Neuronal stem cell (in vitro differentiated cells): ENCODE measurements around the gene PPIAL4G.
"Not testable (repeated sequence)": the region's sequence is repeated elsewhere in the genome, so short reads cannot be mapped to it uniquely, and the experiment has no call there.

Source experiments
- DNase-seq: peaks from one replicate; pipeline ENCODE4 v3.0.0-alpha.2; 2013; ENCODE audit warnings: low spot score
- H2AFZ ChIP-seq: one replicate; pipeline ENCODE4 v1.6.1; 2013; ENCODE audit warnings: mild to moderate bottlenecking, low read length, inconsistent platforms
- H2AK5ac ChIP-seq: 2 replicates; pipeline ENCODE4 v1.6.1; 2013; ENCODE audit warnings: low read depth, mild to moderate bottlenecking, inconsistent platforms, low read length, moderate library complexity, mixed read lengths
- H2BK120ac ChIP-seq: 2 replicates; pipeline ENCODE4 v1.6.1; 2013; ENCODE audit warnings: low read depth, mild to moderate bottlenecking, inconsistent platforms, low read length, moderate library complexity, mixed read lengths
- H2BK12ac ChIP-seq: one replicate; pipeline ENCODE4 v1.6.1; 2013; ENCODE audit warnings: low read length, inconsistent platforms
- H2BK15ac ChIP-seq: 2 replicates; pipeline ENCODE4 v1.6.1; 2013; ENCODE audit warnings: mild to moderate bottlenecking, low read length, inconsistent platforms, mixed read lengths
- H2BK5ac ChIP-seq: one replicate; pipeline ENCODE4 v1.6.1; 2013; ENCODE audit warnings: inconsistent platforms, mild to moderate bottlenecking, low read length, moderate library complexity
- H3K14ac ChIP-seq: one replicate; pipeline ENCODE4 v1.6.1; 2013; ENCODE audit warnings: low read length, inconsistent platforms
- H3K18ac ChIP-seq: 2 replicates; pipeline ENCODE4 v1.6.1; 2013; ENCODE audit warnings: low read length, inconsistent platforms
- H3K23ac ChIP-seq: 2 replicates; pipeline ENCODE4 v1.6.1; 2013; ENCODE audit warnings: low read depth, mild to moderate bottlenecking, mixed read lengths, low read length, inconsistent platforms; ENCODE audit not compliant: poor library complexity
- H3K27ac ChIP-seq: replicated peaks from 3 replicates; pipeline ENCODE4 v1.5.1; 2013; ENCODE audit warnings: low read length, inconsistent platforms
- H3K27me3 ChIP-seq, 3 experiments: 2 replicates each; pipeline ENCODE4 v1.6.1; 2013; ENCODE audit warnings: low read length in 3 of 3, mild to moderate bottlenecking in 2 of 3, inconsistent platforms in 1 of 3, low read depth in 1 of 3, mixed read lengths in 1 of 3, moderate library complexity in 1 of 3; ENCODE audit not compliant: control insufficient read depth in 3 of 3, insufficient read depth in 3 of 3
- H3K36me3 ChIP-seq, 2 donors: replicated peaks in 1 of 2; 2 replicates each; pipeline ENCODE4 v1.6.1; 2013; ENCODE audit warnings: low read length in 2 of 2; ENCODE audit not compliant: control insufficient read depth in 2 of 2, insufficient read depth in 2 of 2
- H3K4ac ChIP-seq: 2 replicates; pipeline ENCODE4 v1.6.1; 2013; ENCODE audit warnings: inconsistent platforms, mild to moderate bottlenecking, low read length, moderate library complexity
- H3K4me1 ChIP-seq, 2 donors: 1 replicate in 1 of 2; 2 replicates in 1 of 2; pipeline ENCODE4 v1.6.1; 2013; ENCODE audit warnings: low read length in 2 of 2, low read depth in 1 of 2; ENCODE audit not compliant: control insufficient read depth in 2 of 2, insufficient read depth in 1 of 2
- H3K4me2 ChIP-seq: one replicate; pipeline ENCODE4 v1.6.1; 2013; ENCODE audit warnings: mild to moderate bottlenecking, low read length, inconsistent platforms; ENCODE audit not compliant: insufficient read depth, poor library complexity, severe bottlenecking
- H3K4me3 ChIP-seq, 2 donors: 2 replicates each; pipeline ENCODE4 v1.5.1; 2013; ENCODE audit warnings: low read length in 2 of 2, mild to moderate bottlenecking in 2 of 2, inconsistent platforms in 1 of 2, moderate library complexity in 1 of 2
- H3K79me1 ChIP-seq: one replicate; pipeline ENCODE4 v1.6.1; 2013; ENCODE audit warnings: low read depth, mild to moderate bottlenecking, inconsistent platforms, low read length, moderate library complexity
- H3K9ac ChIP-seq: one replicate; pipeline ENCODE4 v1.6.1; 2013; ENCODE audit warnings: mild to moderate bottlenecking, low read depth, low read length, inconsistent platforms; ENCODE audit not compliant: poor library complexity
- H3K9me3 ChIP-seq, 2 donors: replicated peaks in 1 of 2; 2 replicates each; pipeline versions ENCODE3 to v1.6.1; 2013; ENCODE audit warnings: low read length in 2 of 2, mild to moderate bottlenecking in 2 of 2, inconsistent platforms in 1 of 2, low read depth in 1 of 2, mixed read lengths in 1 of 2, moderate library complexity in 1 of 2; ENCODE audit not compliant: control insufficient read depth in 2 of 2, insufficient read depth in 1 of 2
- H4K8ac ChIP-seq: one replicate; pipeline ENCODE4 v1.6.1; 2013; ENCODE audit warnings: low read depth, mild to moderate bottlenecking, inconsistent platforms, low read length, moderate library complexity
- H4K91ac ChIP-seq: one replicate; pipeline ENCODE4 v1.6.1; 2013; ENCODE audit warnings: low read length, low read depth, mild to moderate bottlenecking, inconsistent platforms; ENCODE audit not compliant: poor library complexity
- WGBS, 2 donors: extraction: QIAGEN DNeasy Blood & Tissue Kit; methylation state at CpG; one replicate each; pipeline ENCODE4 v1.1.7; 2013; ENCODE audit warnings: missing lambda C conversion rate in 2 of 2, mixed read lengths in 1 of 2; ENCODE audit not compliant: insufficient read length in 2 of 2, insufficient replicate concordance in 1 of 2; ENCODE audit errors: extremely low coverage in 2 of 2; 5-methylcytosine and 5-hydroxymethylcytosine counted together

PPIAL4G gene

DNA sequence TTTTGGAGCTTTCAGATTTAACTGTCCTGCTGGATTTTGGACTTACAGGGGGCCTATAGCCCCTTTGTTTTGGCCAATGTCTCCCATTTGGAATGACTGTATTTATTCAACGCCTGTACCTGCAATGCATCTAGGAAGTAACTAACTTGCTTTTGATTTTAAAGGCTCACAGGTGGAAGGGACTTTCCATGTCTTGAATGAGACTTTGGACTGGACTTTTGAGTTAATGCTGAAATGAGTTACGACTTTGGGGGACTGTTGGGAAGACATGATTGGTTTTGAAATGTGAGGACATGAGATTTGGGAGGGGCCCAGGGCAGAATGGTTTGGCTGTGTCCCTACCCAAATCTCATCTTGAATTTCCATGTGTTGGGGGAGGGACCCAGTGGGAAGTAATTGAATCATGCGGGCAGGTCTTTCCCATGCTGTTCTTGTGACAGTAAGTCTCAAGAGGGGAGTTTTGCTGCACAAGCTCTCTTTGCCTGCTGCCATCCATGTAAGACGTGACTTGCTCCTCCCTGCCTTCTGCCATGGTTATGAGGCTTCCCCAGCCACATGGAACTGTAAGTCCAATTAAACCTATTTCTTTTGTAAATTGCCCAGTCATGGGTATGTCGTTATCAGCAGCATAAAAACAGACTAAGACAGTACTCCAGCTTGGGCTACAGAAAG, 43.3 kb downstream of the PPIAL4G start:
- not testable (repeated sequence) for H2BK5ac ChIP-seq, H3K36me3 ChIP-seq, H3K27me3 ChIP-seq, H2AK5ac ChIP-seq, H3K18ac ChIP-seq, H3K4me3 ChIP-seq, H3K9ac ChIP-seq, H3K4ac ChIP-seq, H4K8ac ChIP-seq, H2AFZ ChIP-seq, H4K91ac ChIP-seq, H2BK15ac ChIP-seq, H3K23ac ChIP-seq, DNase-seq, H3K4me2 ChIP-seq, H3K79me1 ChIP-seq, H3K14ac ChIP-seq, H2BK12ac ChIP-seq, H3K27ac ChIP-seq, H3K9me3 ChIP-seq, H3K4me1 ChIP-seq, H2BK120ac ChIP-seq
- no CpG with 5 or more reads among the region's 5 CpGs for WGBS, 2 donors

GRCh38 chr1:148435406-148435805, 47.7 kb downstream of the PPIAL4G start:
- Histone ChIP-seq H3K18ac (no peak overlapping the region), H3K36me3 (peaks cover 0 to 12% of the 10 kb centered on the region in 2 donors), H3K4ac (no peak overlapping the region), H2BK120ac (no peak overlapping the region), H3K9me3 (no peaks in the 10 kb centered on the region), H4K8ac (no peak overlapping the region), H2BK12ac (no peak overlapping the region), H2BK15ac (no peak overlapping the region), H2AFZ (no peak overlapping the region), H2AK5ac (no peak overlapping the region), H3K4me2 (no peak overlapping the region), H4K91ac (no peak overlapping the region), H3K79me1 (peaks cover 2% of the 10 kb centered on the region), H3K23ac (no peak overlapping the region), H3K27ac (no peak overlapping the region), H3K27me3 (no peaks in the 10 kb centered on the region), H3K4me1 (peaks cover 0 to 1% of the 10 kb centered on the region in 2 donors), H3K4me3 (no peak overlapping the region), H3K14ac (no peak overlapping the region), H3K9ac (no peak overlapping the region), H2BK5ac (no peak overlapping the region)
- DNase-seq: no peak
- no CpG with 5 or more reads among the region's 4 CpGs for WGBS, 2 donors

DNA sequence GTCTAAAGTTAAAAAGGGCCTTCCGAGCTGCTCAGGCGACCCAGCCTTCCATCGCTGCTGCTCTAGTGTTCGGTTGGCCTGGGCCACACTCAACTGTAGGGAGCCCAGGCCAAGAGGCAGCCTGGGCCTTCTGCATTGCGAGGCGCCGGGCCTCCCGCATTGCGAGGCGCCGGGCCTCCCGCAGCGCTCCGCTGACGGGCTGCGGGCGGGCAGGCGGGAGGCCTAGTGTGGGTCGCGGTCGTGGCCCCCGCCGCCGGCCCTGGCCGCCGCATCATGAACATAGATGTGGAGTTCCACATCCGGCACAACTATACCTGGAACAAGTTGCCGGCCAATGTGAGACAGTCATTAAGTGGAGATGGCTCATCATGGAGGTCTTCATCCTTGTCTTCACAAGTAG, 48.3 kb downstream of the PPIAL4G start:
- no peak overlapping the region for H2AFZ ChIP-seq
- no peak overlapping the region for H3K4me3 ChIP-seq
- H3K4me2 ChIP-seq: no peak overlapping the region
- H3K23ac ChIP-seq: no peak overlapping the region
- no CpG with 5 or more reads among the region's 28 CpGs for WGBS, 2 donors
- DNase-seq: no peak
- H3K79me1 ChIP-seq: peaks cover 2% of the 10 kb centered on the region
- no peak overlapping the region for H2AK5ac ChIP-seq
- H3K9ac ChIP-seq: no peak overlapping the region
- no peak overlapping the region for H3K27ac ChIP-seq
- no peak overlapping the region for H2BK15ac ChIP-seq
- H3K4me1 ChIP-seq: peaks cover 0 to 1% of the 10 kb centered on the region in 2 donors
- H2BK12ac ChIP-seq: no peak overlapping the region
- H3K14ac ChIP-seq: no peak overlapping the region
- no peak overlapping the region for H4K8ac ChIP-seq
- no peak overlapping the region for H3K4ac ChIP-seq
- H2BK120ac ChIP-seq: no peak overlapping the region
- no peaks in the 10 kb centered on the region for H3K27me3 ChIP-seq
- no peak overlapping the region for H3K18ac ChIP-seq
- no peaks in the 10 kb centered on the region for H3K9me3 ChIP-seq
- H3K36me3 ChIP-seq: peaks cover 0 to 12% of the 10 kb centered on the region in 2 donors
- no peak overlapping the region for H4K91ac ChIP-seq
- no peak overlapping the region for H2BK5ac ChIP-seq

DNA sequence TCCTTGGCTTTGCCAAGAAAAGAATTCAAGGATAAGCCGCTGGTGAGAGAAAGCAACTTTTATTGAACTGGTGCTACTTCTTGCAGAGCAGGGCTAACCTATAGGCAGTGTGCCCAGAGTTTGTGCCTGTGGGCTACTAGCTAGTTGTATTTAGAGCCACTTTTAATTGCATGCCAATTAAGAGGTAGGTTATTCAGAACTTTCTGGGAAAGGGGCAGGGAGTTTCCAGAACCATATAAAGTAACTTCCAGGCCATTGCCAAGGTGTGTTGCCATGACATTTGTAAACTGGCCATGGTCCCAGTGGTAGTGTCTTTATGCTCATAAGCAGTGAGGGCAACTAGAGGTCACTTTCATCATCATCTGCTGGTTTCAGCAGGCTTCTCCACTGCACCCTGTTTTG, 50.2 kb downstream of the PPIAL4G start:
- H3K79me1 ChIP-seq, H3K18ac ChIP-seq, H3K4ac ChIP-seq, H3K9me3 ChIP-seq, H3K4me3 ChIP-seq, H3K23ac ChIP-seq, H3K9ac ChIP-seq, H2BK12ac ChIP-seq, H2AK5ac ChIP-seq, DNase-seq, H3K27ac ChIP-seq, H2BK15ac ChIP-seq, H4K8ac ChIP-seq, H3K27me3 ChIP-seq, H2BK120ac ChIP-seq, H4K91ac ChIP-seq, H3K14ac ChIP-seq, H2BK5ac ChIP-seq, H2AFZ ChIP-seq, H3K4me2 ChIP-seq, H3K4me1 ChIP-seq: not testable (repeated sequence)
- peaks cover 0 to 15% of the 10 kb centered on the region in 2 donors for H3K36me3 ChIP-seq
- WGBS, 2 donors: no CpG with 5 or more reads among the region's 1 CpG
